Esophagus muscularis mucosa (tissue), 4 donors: ENCODE data around the gene LMF1. TPM values are rescaled to one million over a fixed set of nuclear protein-coding genes. Genes with fewer than 3 reads are reported as not detected.

Source experiments
- DNase-seq: peaks from one replicate; pipeline ENCODE4 v3.0.0-alpha.2; 2017; ENCODE audit errors: extremely low spot score
- H3K27ac ChIP-seq, 4 donors: fragments of 200-600 bp; sonication (generic); replicated peaks in 1 of 4; 1 replicate in 3 of 4; 2 replicates in 1 of 4; pipeline ENCODE4 v1.5.1; 2016 to 2019; ENCODE audit warnings: mild to moderate bottlenecking in 1 of 4
- H3K27me3 ChIP-seq, 4 donors: fragments of 200-600 bp; sonication (generic); one replicate each; pipeline versions ENCODE4 v1.5.1 to v1.6.0; 2016 to 2019
- H3K36me3 ChIP-seq, 4 donors: fragments of 200-600 bp; sonication (generic); one replicate each; pipeline ENCODE4 v1.5.1; 2016 to 2019
- H3K4me1 ChIP-seq, 4 donors: fragments of 200-600 bp; sonication (generic); one replicate each; pipeline ENCODE4 v1.5.1; 2016 to 2019
- H3K4me3 ChIP-seq, 4 donors: fragments of 200-600 bp; sonication (generic); 1 replicate in 2 of 4; 2 replicates in 2 of 4; pipeline ENCODE4 v1.5.1; 2016 to 2019; ENCODE audit warnings: mild to moderate bottlenecking in 4 of 4, moderate library complexity in 1 of 4
- H3K9me3 ChIP-seq, 4 donors: fragments of 200-600 bp; sonication (generic); 1 replicate in 3 of 4; 2 replicates in 1 of 4; pipeline ENCODE4 v1.5.1; 2016 to 2019
- CTCF ChIP-seq, 3 experiments: fragments of 200-600 bp in 2 of 3; fragments of 450-650 bp in 1 of 3; sonication (generic) in 2 of 3; IDR thresholded peaks; one replicate each; pipeline ENCODE4 v1.5.1; 2017 to 2019; ENCODE audit warnings: antibody characterized with exemption in 3 of 3, mild to moderate bottlenecking in 2 of 3, moderate library complexity in 1 of 3
- EP300 ChIP-seq: sonication (generic); formaldehyde crosslinking; IDR thresholded peaks from one replicate; pipeline ENCODE4 v1.6.1; 2017; ENCODE audit warnings: antibody characterized with exemption
- POLR2A ChIP-seq: fragments of 450-650 bp; IDR thresholded peaks from one replicate; pipeline ENCODE4 v1.6.1; 2017; ENCODE audit warnings: antibody characterized with exemption, moderate library complexity, mild to moderate bottlenecking, low read depth
- POLR2AphosphoS5 ChIP-seq, 2 donors: sonication (generic); formaldehyde crosslinking; IDR thresholded peaks; one replicate each; pipeline ENCODE4 v1.6.1; 2017; ENCODE audit warnings: antibody characterized with exemption in 2 of 2
- WGBS: methylation state at CpG from one replicate; pipeline ENCODE4 v1.1.5; 2018; 5-methylcytosine and 5-hydroxymethylcytosine counted together
- intact Hi-C: fragments of 100-400 bp; cut with DNase I; formaldehyde crosslinking; loops from one replicate; pipeline ENCODE4 v1.15.1; 2023
- total RNA-seq, 4 donors: library from RNA; depleted of rRNA; stranded (reverse); fragments of >200 nt; gene quantifications; one replicate each; pipeline versions ENCODE4 v1.1.0 to v1.2.1, GENCODE V29; 2016

LMF1 gene
- total RNA-seq, 4 donors from 2014 or later: 14.5 to 32.0 (median 23.8) TPM

- TF ChIP-seq POLR2AphosphoS5 (IDR thresholded peaks at IDR 0.05): no peak
- no peak for TF ChIP-seq EP300
- no peak for TF ChIP-seq POLR2A
- TF ChIP-seq CTCF (IDR thresholded peaks at IDR 0.05): no peak
- WGBS: 94% methylated on average over 11 of the region's 15 CpGs
- no peak for DNase-seq
- Histone ChIP-seq H3K9me3 (peaks cover 0 to 18% (median 8%) of the 10 kb centered on the region in 4 donors), H3K4me3 (no peak overlapping the region), H3K4me1 (no peaks in the 10 kb centered on the region), H3K27me3 (no peaks in the 10 kb centered on the region), H3K36me3 (peaks cover 24 to 73% (median 49%) of the 10 kb centered on the region in 4 donors), H3K27ac (no peak overlapping the region)
- intact Hi-C loops: no loop called here
These were observed 62.1 kb downstream of the LMF1 start for GRCh38 chr16:908526-909155.

- no peak for DNase-seq
- Histone ChIP-seq H3K36me3 (peaks cover 24 to 66% (median 46%) of the 10 kb centered on the region in 4 donors), H3K9me3 (peaks cover 0 to 18% (median 8%) of the 10 kb centered on the region in 4 donors), H3K4me1 (no peaks in the 10 kb centered on the region), H3K4me3 (no peak overlapping the region), H3K27me3 (no peaks in the 10 kb centered on the region), H3K27ac (no peak overlapping the region)
- intact Hi-C loops: no loop called here
- WGBS: 80% methylated on average over 1 of the region's 7 CpGs
- TF ChIP-seq POLR2A (no peak), POLR2AphosphoS5 (IDR thresholded peaks at IDR 0.05) (no peak), CTCF (IDR thresholded peaks at IDR 0.05) (no peak), EP300 (no peak)
These were observed 62.9 kb downstream of the LMF1 start for GRCh38 chr16:907842-908241.

- whole genome bisulfite sequencing: 90% methylated on average over 10 of the region's 15 CpGs
- no peak overlapping the region for H3K27ac ChIP-seq
- H3K27me3 ChIP-seq: no peaks in the 10 kb centered on the region
- intact Hi-C loops: no loop called here
- no peak for TF ChIP-seq POLR2A
- TF ChIP-seq EP300: no peak
- no peak for TF ChIP-seq POLR2AphosphoS5 (IDR thresholded peaks at IDR 0.05)
- TF ChIP-seq CTCF (IDR thresholded peaks at IDR 0.05): no peak
- no peaks in the 10 kb centered on the region for H3K4me1 ChIP-seq
- peaks cover 24 to 62% (median 44%) of the 10 kb centered on the region in 4 donors for H3K36me3 ChIP-seq
- no peak for DNase-seq
- no peak overlapping the region for H3K4me3 ChIP-seq
- peaks cover 0 to 18% (median 8%) of the 10 kb centered on the region in 4 donors for H3K9me3 ChIP-seq
These were observed 63.4 kb downstream of the LMF1 start for GRCh38 chr16:907361-907760.

DNA sequence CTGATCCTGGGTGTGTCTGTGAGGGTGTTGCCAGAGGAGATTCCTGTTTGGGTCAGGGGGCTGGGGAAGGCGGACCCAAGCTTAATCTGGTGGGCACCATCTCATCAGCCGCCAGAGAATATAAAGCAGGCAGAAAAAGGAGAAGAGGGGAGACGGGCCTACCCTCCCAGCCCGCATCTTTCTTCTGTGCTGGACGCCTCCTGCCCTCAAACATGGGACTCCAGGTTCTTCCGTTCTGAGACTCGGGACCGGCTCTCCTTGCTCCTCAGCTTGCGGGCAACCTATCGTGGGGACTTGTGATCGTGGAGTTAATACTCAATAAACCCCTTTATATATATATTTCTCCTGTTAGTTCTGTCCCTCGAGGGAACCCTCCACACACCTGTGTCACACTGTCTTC, 64.5 kb downstream of the LMF1 start:
- no peak overlapping the region for H3K27ac ChIP-seq
- intact Hi-C loops: no loop called here
- no peaks in the 10 kb centered on the region for H3K27me3 ChIP-seq
- no peaks in the 10 kb centered on the region for H3K4me1 ChIP-seq
- no peak overlapping the region for H3K4me3 ChIP-seq
- H3K9me3 ChIP-seq: peaks cover 0 to 18% (median 8%) of the 10 kb centered on the region in 4 donors
- no peak for DNase-seq
- WGBS: 97% methylated on average over 12 of the region's 12 CpGs
- peaks cover 24 to 58% (median 44%) of the 10 kb centered on the region in 4 donors for H3K36me3 ChIP-seq
- TF ChIP-seq EP300: no peak
- TF ChIP-seq POLR2AphosphoS5 (IDR thresholded peaks at IDR 0.05): no peak
- no peak for TF ChIP-seq POLR2A
- TF ChIP-seq CTCF (IDR thresholded peaks at IDR 0.05): no peak
